BLaER1 treated with 17β-estradiol and CSF1 and Interleukin-3, amounts not matched to agents 10 nM and 100 nM (cell line): ENCODE measurements around the gene SLCO3A1.

Experiments
- H3K27ac ChIP-seq, 11 experiments: shearing (Covaris generic); formaldehyde crosslinking; 2 replicates each; pipeline ENCODE4 v1.8.1; 2022
- H3K27me3 ChIP-seq, 11 experiments: shearing (Covaris generic); formaldehyde crosslinking; 2 replicates each; pipeline ENCODE4 v1.8.1; 2022
- H3K36me3 ChIP-seq, 11 experiments: shearing (Covaris generic); formaldehyde crosslinking; 2 replicates each; pipeline ENCODE4 v1.8.1; 2022
- H3K4me1 ChIP-seq, 10 experiments: shearing (Covaris generic); formaldehyde crosslinking; 2 replicates each; pipeline ENCODE4 v1.8.1; 2022
- H3K4me2 ChIP-seq, 11 experiments: shearing (Covaris generic); formaldehyde crosslinking; 2 replicates each; pipeline ENCODE4 v1.8.1; 2022
- H3K4me3 ChIP-seq, 10 experiments: shearing (Covaris generic); formaldehyde crosslinking; 2 replicates each; pipeline ENCODE4 v1.8.1; 2022
- H3K9ac ChIP-seq, 11 experiments: shearing (Covaris generic); formaldehyde crosslinking; 2 replicates each; pipeline ENCODE4 v1.8.1; 2022
- H3K9me3 ChIP-seq, 11 experiments: shearing (Covaris generic); formaldehyde crosslinking; replicated peaks in 1 of 11; 2 replicates each; pipeline ENCODE4 v1.8.1; 2022
- H4K20me1 ChIP-seq, 11 experiments: shearing (Covaris generic); formaldehyde crosslinking; 2 replicates each; pipeline ENCODE4 v1.8.1; 2022
- Cebpa-rat ChIP-seq, 11 experiments: shearing (Covaris generic); IDR thresholded peaks; 2 replicates each; pipeline ENCODE4 v1.8.1; 2022

Gene SLCO3A1

GRCh38 chr15:91897585-91898372 is 44.3 kb downstream of the SLCO3A1 start:
- peaks cover 0 to 18% (median 0%) of the 10 kb centered on the region in 11 experiments; a peak in 6 of 22 replicates for H3K36me3 ChIP-seq
- H3K4me1 ChIP-seq, result peaks cover 0 to 15% (median 0%) of the 10 kb centered on the region in 10 experiments; a peak in 6 of 20 replicates
- no peaks in the 10 kb centered on the region for H4K20me1 ChIP-seq
- H3K9ac ChIP-seq, result no peak overlapping the region
- H3K27ac ChIP-seq, result no peak overlapping the region
- H3K9me3 ChIP-seq, result peaks cover 14 to 30% (median 20%) of the 10 kb centered on the region in 11 experiments
- TF ChIP-seq Cebpa-rat (IDR thresholded peaks at IDR 0.05), result no peak
- H3K27me3 ChIP-seq, result no peaks in the 10 kb centered on the region
- no peak overlapping the region for H3K4me2 ChIP-seq
- no peak overlapping the region for H3K4me3 ChIP-seq

- no peaks in the 10 kb centered on the region for H4K20me1 ChIP-seq
- H3K4me3 ChIP-seq, result no peak overlapping the region
- no peaks in the 10 kb centered on the region for H3K27me3 ChIP-seq
- H3K4me2 ChIP-seq, result no peak overlapping the region
- peaks cover 18 to 31% (median 25%) of the 10 kb centered on the region in 11 experiments for H3K9me3 ChIP-seq
- H3K9ac ChIP-seq, result no peak overlapping the region
- no peak overlapping the region for H3K27ac ChIP-seq
- H3K36me3 ChIP-seq, result peaks cover 0 to 20% (median 0%) of the 10 kb centered on the region in 11 experiments; a peak in 6 of 22 replicates
- TF ChIP-seq Cebpa-rat (IDR thresholded peaks at IDR 0.05), result no peak
- H3K4me1 ChIP-seq, result peaks cover 0 to 15% (median 0%) of the 10 kb centered on the region in 10 experiments; a peak in 6 of 20 replicates
Observed at GRCh38 chr15:91898843-91899242, 45.3 kb downstream of the SLCO3A1 start.

- TF ChIP-seq Cebpa-rat (IDR thresholded peaks at IDR 0.05), result no peak
- H3K36me3 ChIP-seq, result peaks cover 0 to 20% (median 0%) of the 10 kb centered on the region in 11 experiments; a peak in 6 of 22 replicates
Observed at GRCh38 chr15:91904942-91905341, 51.4 kb downstream of the SLCO3A1 start.

GRCh38 chr15:91908391-91908790 is 54.9 kb downstream of the SLCO3A1 start:
- Histone ChIP-seq H3K9me3 (peaks cover 0 to 5% (median 2%) of the 10 kb centered on the region in 11 experiments; a peak in 7 of 22 replicates), H4K20me1 (no peaks in the 10 kb centered on the region; a peak in 2 of 22 replicates), H3K27me3 (no peaks in the 10 kb centered on the region), H3K4me1 (peaks cover 0 to 48% (median 5%) of the 10 kb centered on the region in 10 experiments; a peak in 9 of 20 replicates), H3K4me2 (peak overlapping the region in 2 of 11 experiments; percentile 29 to 48; a peak in 3 of 22 replicates), H3K4me3 (no peak overlapping the region), H3K36me3 (peaks cover 0 to 9% (median 0%) of the 10 kb centered on the region in 11 experiments; a peak in 4 of 22 replicates), H3K9ac (no peak overlapping the region), H3K27ac (peak overlapping the region in 2 of 11 experiments; percentile 6 to 12; a peak in 1 of 22 replicates)
- no peak for TF ChIP-seq Cebpa-rat (IDR thresholded peaks at IDR 0.05)

More at GRCh38 chr15:91904942-91905341, 51.4 kb downstream of the SLCO3A1 start:
- no peak overlapping the region for H3K4me3 ChIP-seq
- H3K4me2 ChIP-seq, result no peak overlapping the region
- no peaks in the 10 kb centered on the region; a peak in 1 of 22 replicates for H4K20me1 ChIP-seq
- no peak overlapping the region for H3K9ac ChIP-seq
- H3K4me1 ChIP-seq, result peaks cover 0 to 23% (median 0%) of the 10 kb centered on the region in 10 experiments; a peak in 7 of 20 replicates
- H3K9me3 ChIP-seq, result peaks cover 18 to 31% (median 24%) of the 10 kb centered on the region in 11 experiments
- H3K27me3 ChIP-seq, result no peaks in the 10 kb centered on the region
- no peak overlapping the region for H3K27ac ChIP-seq

- Histone ChIP-seq H3K9ac (no peak overlapping the region), H3K9me3 (no peaks in the 10 kb centered on the region), H3K4me3 (no peak overlapping the region), H3K4me2 (peak overlapping the region in 2 of 11 experiments; percentile 29 to 48; a peak in 2 of 22 replicates), H3K36me3 (peaks cover 0 to 6% (median 0%) of the 10 kb centered on the region in 11 experiments; a peak in 2 of 22 replicates), H4K20me1 (no peaks in the 10 kb centered on the region; a peak in 2 of 22 replicates), H3K4me1 (peaks cover 0 to 55% (median 5%) of the 10 kb centered on the region in 10 experiments; a peak in 9 of 20 replicates), H3K27ac (no peak overlapping the region), H3K27me3 (no peaks in the 10 kb centered on the region)
- no peak for TF ChIP-seq Cebpa-rat (IDR thresholded peaks at IDR 0.05)
Observed at GRCh38 chr15:91909111-91909510, 55.6 kb downstream of the SLCO3A1 start.

- Histone ChIP-seq H4K20me1 (no peaks in the 10 kb centered on the region; a peak in 2 of 22 replicates), H3K27ac (no peak overlapping the region), H3K4me3 (no peak overlapping the region), H3K4me2 (peak overlapping the region in 2 of 11 experiments; percentile 29 to 48; a peak in 2 of 22 replicates), H3K4me1 (peaks cover 0 to 60% (median 5%) of the 10 kb centered on the region in 10 experiments; a peak in 9 of 20 replicates), H3K27me3 (no peaks in the 10 kb centered on the region), H3K36me3 (peaks cover 0 to 6% (median 0%) of the 10 kb centered on the region in 11 experiments; a peak in 2 of 22 replicates), H3K9me3 (no peaks in the 10 kb centered on the region), H3K9ac (no peak overlapping the region)
- no peak for TF ChIP-seq Cebpa-rat (IDR thresholded peaks at IDR 0.05)
Observed at GRCh38 chr15:91909574-91909973, 56.1 kb downstream of the SLCO3A1 start.

- Histone ChIP-seq H3K9ac (no peak overlapping the region), H4K20me1 (peaks cover 0 to 3% (median 0%) of the 10 kb centered on the region in 11 experiments; a peak in 2 of 22 replicates), H3K4me2 (peak overlapping the region in 3 of 11 experiments; percentile 11 to 69 (median 60); a peak in 6 of 22 replicates), H3K4me3 (no peak overlapping the region), H3K4me1 (peaks cover 0 to 61% (median 2%) of the 10 kb centered on the region in 10 experiments; a peak in 8 of 20 replicates), H3K36me3 (peaks cover 0 to 17% (median 10%) of the 10 kb centered on the region in 11 experiments; a peak in 15 of 22 replicates), H3K27ac (no peak overlapping the region), H3K27me3 (no peaks in the 10 kb centered on the region), H3K9me3 (peaks cover 0 to 7% (median 0%) of the 10 kb centered on the region in 11 experiments; a peak in 3 of 22 replicates)
- no peak for TF ChIP-seq Cebpa-rat (IDR thresholded peaks at IDR 0.05)
Observed at GRCh38 chr15:91911844-91912243, 58.3 kb downstream of the SLCO3A1 start.

GRCh38 chr15:91912336-91912735 is 58.8 kb downstream of the SLCO3A1 start:
- no peak overlapping the region for H3K4me3 ChIP-seq
- no peak for TF ChIP-seq Cebpa-rat (IDR thresholded peaks at IDR 0.05)
- H3K9ac ChIP-seq, result no peak overlapping the region
- peaks cover 0 to 3% (median 0%) of the 10 kb centered on the region in 11 experiments; a peak in 2 of 22 replicates for H4K20me1 ChIP-seq
- H3K27ac ChIP-seq, result no peak overlapping the region
- H3K36me3 ChIP-seq, result peaks cover 0 to 22% (median 10%) of the 10 kb centered on the region in 11 experiments; a peak in 15 of 22 replicates
- H3K9me3 ChIP-seq, result peaks cover 0 to 7% (median 0%) of the 10 kb centered on the region in 11 experiments; a peak in 3 of 22 replicates
- peak overlapping the region in 3 of 11 experiments; percentile 11 to 69 (median 60); a peak in 6 of 22 replicates for H3K4me2 ChIP-seq
- no peaks in the 10 kb centered on the region for H3K27me3 ChIP-seq
- H3K4me1 ChIP-seq, result peaks cover 0 to 62% (median 2%) of the 10 kb centered on the region in 10 experiments; a peak in 8 of 20 replicates
